ENCODE measurements around the gene CLCN5.

GRCh38 chrX:50147972-50148371 lies 225.6 kb downstream of the CLCN5 start:
- TF ChIP-seq TCF7L2 (IDR thresholded peaks at IDR 0.05; ENCODE audit: low read depth, low read length) (no peak), CTCF (CRISPR knock-in tag; IDR thresholded peaks at IDR 0.05) (no peak)
